Glomerular visceral epithelial cell (primary cell): ENCODE data around the gene GOLGA5.

ENCODE experiments used
- DNase-seq: peaks from one replicate; pipeline ENCODE4 v3.0.0-alpha.2; 2016; ENCODE audit errors: extremely low spot score

The GOLGA5 gene

GRCh38 chr14:92880351-92880750, 86.2 kb downstream of the GOLGA5 start:
- no peak for DNase-seq

- DNase-seq, result no peak
Measured at GRCh38 chr14:92880851-92881250, 86.7 kb downstream of the GOLGA5 start.

GRCh38 chr14:92883066-92883465, 89.0 kb downstream of the GOLGA5 start:
- no peak for DNase-seq

GRCh38 chr14:92884410-92884809, 90.3 kb downstream of the GOLGA5 start:
- DNase-seq, result no peak

GRCh38 chr14:92885279-92886061, 91.4 kb downstream of the GOLGA5 start:
- no peak for DNase-seq

- DNase-seq, result no peak
Measured at GRCh38 chr14:92886337-92886736, 92.2 kb downstream of the GOLGA5 start.

- no peak for DNase-seq
Measured at GRCh38 chr14:92887157-92887556, 93.1 kb downstream of the GOLGA5 start.

GRCh38 chr14:92888896-92889295, 94.8 kb downstream of the GOLGA5 start:
- no peak for DNase-seq
